GM23248 (cell line): Measurements from ENCODE around the gene RASEF. TPM values are rescaled to one million over a fixed set of nuclear protein-coding genes. Genes with fewer than 3 reads are reported as not detected.

ENCODE experiments used
- DNase-seq: peaks from one replicate; pipeline ENCODE4 v3.0.0-alpha.2; 2015
- H2AFZ ChIP-seq: fragments of 200-600 bp; sonication (generic); 2 replicates; pipeline ENCODE4 v1.6.1; 2016; ENCODE audit warnings: antibody characterized with exemption
- H3F3A ChIP-seq: fragments of 200-600 bp; sonication (generic); 2 replicates; pipeline ENCODE4 v1.6.1; 2016; ENCODE audit warnings: mild to moderate bottlenecking, antibody characterized with exemption, mixed run types; ENCODE audit not compliant: insufficient read depth
- H3K27ac ChIP-seq: fragments of 200-600 bp; sonication (generic); 2 replicates; pipeline ENCODE4 v1.5.1; 2016; ENCODE audit warnings: mild to moderate bottlenecking
- H3K27me3 ChIP-seq: fragments of 200-600 bp; sonication (generic); replicated peaks from 2 replicates; pipeline ENCODE4 v1.6.1; 2016; ENCODE audit warnings: mild to moderate bottlenecking; ENCODE audit not compliant: insufficient read depth
- H3K36me3 ChIP-seq: fragments of 200-600 bp; sonication (generic); 2 replicates; pipeline ENCODE4 v1.6.1; 2016; ENCODE audit warnings: low read depth, mild to moderate bottlenecking
- H3K4me1 ChIP-seq: fragments of 200-600 bp; sonication (generic); 2 replicates; pipeline ENCODE4 v1.6.1; 2016; ENCODE audit warnings: mild to moderate bottlenecking; ENCODE audit not compliant: insufficient read depth
- H3K4me2 ChIP-seq: fragments of 200-600 bp; sonication (generic); one replicate; pipeline ENCODE4 v1.6.1; 2016; ENCODE audit warnings: mild to moderate bottlenecking; ENCODE audit not compliant: unreplicated experiment
- H3K4me3 ChIP-seq: fragments of 200-600 bp; sonication (generic); 2 replicates; pipeline ENCODE4 v1.5.1; 2016; ENCODE audit warnings: mild to moderate bottlenecking
- H3K79me2 ChIP-seq: fragments of 200-600 bp; sonication (generic); 2 replicates; pipeline ENCODE4 v1.6.1; 2016; ENCODE audit warnings: mild to moderate bottlenecking; ENCODE audit not compliant: insufficient read depth
- H3K9ac ChIP-seq: fragments of 200-600 bp; sonication (generic); 2 replicates; pipeline ENCODE4 v1.6.1; 2016; ENCODE audit warnings: mild to moderate bottlenecking
- H3K9me2 ChIP-seq: fragments of 200-600 bp; sonication (generic); 2 replicates; pipeline ENCODE4 v1.6.1; 2016; ENCODE audit warnings: mixed run types, mild to moderate bottlenecking, moderate library complexity; ENCODE audit not compliant: insufficient read depth
- H3K9me3 ChIP-seq: fragments of 200-600 bp; sonication (generic); one replicate; pipeline ENCODE4 v1.6.1; 2017; ENCODE audit warnings: low read depth
- H4K20me1 ChIP-seq: fragments of 200-600 bp; sonication (generic); 2 replicates; pipeline ENCODE4 v1.6.0; 2016; ENCODE audit not compliant: insufficient read depth
- EZH2 ChIP-seq: fragments of 200-600 bp; sonication (generic); IDR thresholded peaks from 2 replicates; pipeline ENCODE4 v1.6.1; 2018; ENCODE audit warnings: antibody characterized with exemption, mild to moderate bottlenecking; ENCODE audit not compliant: insufficient read depth, poor library complexity, severe bottlenecking
- EZH2phosphoT487 ChIP-seq: fragments of 200-600 bp; sonication (generic); IDR thresholded peaks from 2 replicates; pipeline ENCODE4 v1.6.1; 2018; ENCODE audit warnings: antibody characterized with exemption, moderate library complexity, mild to moderate bottlenecking, low read depth; ENCODE audit not compliant: insufficient read depth
- whole genome bisulfite sequencing, 2 experiments: methylation state at CpG; one replicate each; pipeline ENCODE4 v1.1.6; 2015 to 2017; ENCODE audit warnings: low lambda C conversion rate in 2 of 2, low coverage in 1 of 2; ENCODE audit errors: missing lambda C conversion rate in 2 of 2; 5-methylcytosine and 5-hydroxymethylcytosine counted together
- in situ Hi-C: fragments of 300-500 bp; cut with MboI; formaldehyde crosslinking; loops from 2 replicates; pipeline ENCODE4 v1.15.0; 2020
- polyA plus RNA-seq: library from polyadenylated mRNA; unstranded; fragments of >200 nt; fragmentation: Nextera tagmentation; extraction: Ambion mirVana; gene quantifications from 2 replicates; pipeline ENCODE4 v1.2.1, GENCODE V29; 2016
- total RNA-seq: library from RNA; depleted of rRNA; stranded (reverse); fragments of >200 nt; shearing (Covaris generic); gene quantifications from 2 replicates; pipeline ENCODE4 v1.2.3, GENCODE V29; 2014

The RASEF gene
- total and polyA plus RNA-seq, 2 experiments from 2014 or later: 0.11 TPM; not detected in 1

GRCh38 chr9:83006378-83006777 lies 56.6 kb downstream of the RASEF start:
- in situ Hi-C loops: no loop called here
- H3K4me2 ChIP-seq: no peak overlapping the region
- no peaks in the 10 kb centered on the region for H3K4me1 ChIP-seq
- no peaks in the 10 kb centered on the region for H3K9me2 ChIP-seq
- H3K27me3 ChIP-seq: no peaks in the 10 kb centered on the region
- no peak overlapping the region for H3K4me3 ChIP-seq
- H3K9me3 ChIP-seq: no peaks in the 10 kb centered on the region
- H3K36me3 ChIP-seq: no peaks in the 10 kb centered on the region
- no peak overlapping the region for H3K27ac ChIP-seq
- no peaks in the 10 kb centered on the region for H4K20me1 ChIP-seq
- TF ChIP-seq EZH2phosphoT487 (no peak), EZH2 (no peak)
- no peak overlapping the region for H3K9ac ChIP-seq
- H2AFZ ChIP-seq: no peak overlapping the region
- DNase-seq: no peak
- H3K79me2 ChIP-seq: no peaks in the 10 kb centered on the region
- no peaks in the 10 kb centered on the region for H3F3A ChIP-seq

DNA sequence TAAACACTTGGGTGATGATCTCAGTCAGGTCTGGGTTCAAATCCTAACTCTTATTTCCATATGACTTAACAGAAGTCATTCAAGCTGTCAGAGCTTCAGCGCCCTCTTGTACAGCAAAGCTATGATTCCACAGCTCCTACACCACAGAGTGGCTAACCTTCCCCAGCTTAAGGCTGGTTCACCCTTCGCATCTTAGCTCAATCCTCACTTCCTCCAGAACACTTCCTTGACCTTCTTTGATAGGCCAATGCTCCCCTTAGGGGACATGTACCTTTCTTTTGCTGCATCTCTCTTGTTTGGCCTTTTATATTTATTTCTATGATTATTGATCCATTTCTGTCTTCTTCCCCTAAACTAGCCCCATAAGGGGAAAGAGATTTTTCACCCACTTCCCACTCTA lies 57.0 kb downstream of the RASEF start:
- DNase-seq: no peak
- WGBS, 2 experiments: 88 to 96% methylated on average over 2 of the region's 2 CpGs

GRCh38 chr9:83005361-83005760 lies 57.6 kb downstream of the RASEF start:
- no peaks in the 10 kb centered on the region for H3F3A ChIP-seq
- no peak overlapping the region for H2AFZ ChIP-seq
- TF ChIP-seq EZH2: no peak
- TF ChIP-seq EZH2phosphoT487: no peak
- in situ Hi-C loops: no loop called here
- H3K36me3 ChIP-seq: no peaks in the 10 kb centered on the region
- H3K27ac ChIP-seq: no peak overlapping the region
- H3K9me2 ChIP-seq: no peaks in the 10 kb centered on the region
- H3K4me3 ChIP-seq: no peak overlapping the region
- no peaks in the 10 kb centered on the region for H3K79me2 ChIP-seq
- no peaks in the 10 kb centered on the region for H3K27me3 ChIP-seq
- no peaks in the 10 kb centered on the region for H4K20me1 ChIP-seq
- H3K4me1 ChIP-seq: no peaks in the 10 kb centered on the region
- no peaks in the 10 kb centered on the region for H3K9me3 ChIP-seq
- no peak overlapping the region for H3K4me2 ChIP-seq
- H3K9ac ChIP-seq: no peak overlapping the region
- 90 to 91% methylated on average over 1 of the region's 1 CpG for WGBS, 2 experiments
- DNase-seq: no peak

More for the DNA sequence above, 57.0 kb downstream of the RASEF start:
- Histone ChIP-seq H3K4me2 (no peak overlapping the region), H3K27me3 (no peaks in the 10 kb centered on the region), H2AFZ (no peak overlapping the region), H3K4me1 (no peaks in the 10 kb centered on the region), H3F3A (no peaks in the 10 kb centered on the region), H4K20me1 (no peaks in the 10 kb centered on the region), H3K79me2 (no peaks in the 10 kb centered on the region), H3K4me3 (no peak overlapping the region), H3K9ac (no peak overlapping the region), H3K27ac (no peak overlapping the region), H3K36me3 (no peaks in the 10 kb centered on the region), H3K9me2 (no peaks in the 10 kb centered on the region), H3K9me3 (no peaks in the 10 kb centered on the region)
- no peak for TF ChIP-seq EZH2phosphoT487
- no peak for TF ChIP-seq EZH2
- in situ Hi-C loops: no loop called here

DNA sequence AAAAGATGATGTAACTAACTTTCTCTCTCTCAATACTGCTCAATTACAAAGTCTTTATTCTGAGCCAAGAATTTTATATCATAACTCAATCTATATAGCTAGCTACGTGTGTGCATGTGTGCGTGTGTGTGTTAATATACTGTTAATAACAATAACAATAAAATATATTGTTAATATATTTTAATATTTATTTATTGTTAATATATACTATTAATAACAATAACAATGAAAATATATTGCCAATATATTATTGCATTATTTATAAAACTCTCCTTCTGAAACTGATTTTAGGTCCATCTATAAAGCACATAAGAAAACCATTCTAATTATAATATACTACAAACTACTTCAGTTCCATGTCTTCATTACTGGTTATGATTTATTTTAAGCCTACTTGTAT lies 60.6 kb downstream of the RASEF start:
- H3K4me2 ChIP-seq: no peak overlapping the region
- H3K4me3 ChIP-seq: no peak overlapping the region
- TF ChIP-seq EZH2phosphoT487 (no peak), EZH2 (no peak)
- no peak overlapping the region for H3K9ac ChIP-seq
- no peaks in the 10 kb centered on the region for H3F3A ChIP-seq
- H4K20me1 ChIP-seq: no peaks in the 10 kb centered on the region
- H3K36me3 ChIP-seq: no peaks in the 10 kb centered on the region
- H3K4me1 ChIP-seq: no peaks in the 10 kb centered on the region
- H3K9me2 ChIP-seq: no peaks in the 10 kb centered on the region
- in situ Hi-C loops: no loop called here
- no peaks in the 10 kb centered on the region for H3K79me2 ChIP-seq
- H3K27me3 ChIP-seq: no peaks in the 10 kb centered on the region
- no peak overlapping the region for H2AFZ ChIP-seq
- no peak for DNase-seq
- H3K27ac ChIP-seq: no peak overlapping the region
- WGBS, 2 experiments: 68 to 72% methylated on average over 2 of the region's 2 CpGs
- H3K9me3 ChIP-seq: no peaks in the 10 kb centered on the region

DNA sequence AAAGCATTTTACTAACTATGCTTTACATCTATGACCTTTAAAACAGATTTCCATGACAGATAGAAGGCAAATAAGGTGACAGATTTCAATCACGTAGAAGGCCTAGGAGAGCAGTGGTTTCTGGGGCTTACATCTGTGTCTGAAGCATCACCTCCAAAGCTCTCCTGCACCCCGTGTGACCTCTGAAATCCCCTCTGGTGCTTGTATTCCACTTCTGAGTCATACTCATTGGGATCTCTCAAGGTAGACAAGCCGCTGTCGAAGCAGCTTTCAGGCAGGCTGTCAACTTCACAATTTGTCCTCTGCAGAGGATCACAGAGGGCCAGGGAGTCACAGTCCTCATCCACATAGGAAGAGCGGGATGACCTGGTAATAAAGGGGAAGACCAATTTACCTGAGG lies 62.2 kb downstream of the RASEF start:
- Histone ChIP-seq H2AFZ (no peak overlapping the region), H3K9me2 (no peaks in the 10 kb centered on the region), H3K9me3 (no peaks in the 10 kb centered on the region), H3K79me2 (no peaks in the 10 kb centered on the region), H3K36me3 (no peaks in the 10 kb centered on the region), H3K4me1 (no peaks in the 10 kb centered on the region), H3K4me3 (no peak overlapping the region), H3K9ac (no peak overlapping the region), H3F3A (no peaks in the 10 kb centered on the region), H3K27me3 (peaks cover 12% of the 10 kb centered on the region; the same call in 1 of the 2 replicates), H3K4me2 (no peak overlapping the region), H4K20me1 (no peaks in the 10 kb centered on the region), H3K27ac (no peak overlapping the region)
- no peak for DNase-seq
- WGBS, 2 experiments: 91 to 93% methylated on average over 5 of the region's 5 CpGs
- in situ Hi-C loops: no loop called here
- no peak for TF ChIP-seq EZH2phosphoT487
- TF ChIP-seq EZH2: no peak
